NCI-H1694 (cell line): ENCODE results near the gene RBM19.

Experiments
- DNase-seq: peaks from one replicate; lab custom pipeline; 2025; lab: John Stamatoyannopoulos, UW

RBM19 gene

DNA sequence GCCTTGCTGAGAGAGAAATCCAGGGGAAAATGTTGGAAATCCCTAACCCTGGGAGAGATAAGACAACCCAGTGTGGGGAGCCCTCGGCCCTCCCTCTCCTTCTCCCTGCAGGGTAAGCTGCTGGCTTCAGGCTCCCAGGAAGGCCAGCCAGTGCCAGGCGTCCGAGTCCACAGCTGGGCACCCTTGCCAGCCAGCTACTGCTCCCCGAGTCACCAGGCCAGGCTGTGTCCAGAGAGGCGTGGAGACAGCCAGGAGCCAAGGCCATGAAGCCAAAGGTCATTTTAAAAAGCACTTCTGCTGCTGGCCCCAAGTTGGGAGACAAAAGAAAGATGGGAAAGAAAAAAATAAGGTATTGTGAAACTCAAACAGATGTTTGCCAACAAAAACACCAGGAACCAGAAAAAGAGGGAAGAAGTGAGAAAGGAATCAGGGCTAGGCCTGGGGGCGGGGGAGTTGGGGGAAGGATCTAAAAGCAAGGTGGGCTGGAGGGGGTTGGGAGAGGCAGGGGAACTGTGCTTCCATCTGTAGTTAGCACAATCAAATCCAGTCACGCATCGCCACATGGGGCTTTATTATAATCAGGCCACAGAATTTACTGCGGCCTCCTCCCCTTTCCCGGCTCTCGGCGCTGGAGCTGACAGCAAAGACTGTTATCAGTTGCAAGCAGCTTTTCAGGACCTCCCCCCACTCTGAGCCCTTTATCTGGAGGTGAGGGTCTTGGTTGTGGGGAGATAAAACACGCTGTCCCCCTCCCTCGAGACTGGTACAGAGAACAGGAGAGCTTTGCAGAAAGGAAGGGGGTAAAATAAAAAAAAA lies 33.5 kb downstream of the RBM19 start:
- DNase-seq: no peak

DNA sequence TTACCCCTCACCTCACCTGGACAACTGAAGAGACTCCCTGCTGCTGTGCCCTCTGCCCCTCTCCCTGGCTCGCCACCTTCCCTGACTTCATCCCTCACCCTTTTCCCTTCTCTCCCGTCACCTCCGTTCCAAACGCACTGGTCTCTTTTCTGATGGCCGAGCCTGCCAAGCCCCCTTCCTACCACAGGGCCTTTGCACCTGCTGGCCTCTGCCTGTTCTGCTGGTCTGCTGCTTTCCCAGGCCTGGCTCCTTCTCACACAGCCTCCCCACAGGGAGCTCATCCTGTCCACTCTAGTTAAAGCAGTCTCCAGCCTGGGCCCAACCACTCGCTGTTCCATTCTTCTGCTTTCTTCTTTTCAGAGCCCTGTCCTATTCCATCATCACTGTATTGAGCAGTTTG lies 34.6 kb downstream of the RBM19 start:
- no peak for DNase-seq

DNA sequence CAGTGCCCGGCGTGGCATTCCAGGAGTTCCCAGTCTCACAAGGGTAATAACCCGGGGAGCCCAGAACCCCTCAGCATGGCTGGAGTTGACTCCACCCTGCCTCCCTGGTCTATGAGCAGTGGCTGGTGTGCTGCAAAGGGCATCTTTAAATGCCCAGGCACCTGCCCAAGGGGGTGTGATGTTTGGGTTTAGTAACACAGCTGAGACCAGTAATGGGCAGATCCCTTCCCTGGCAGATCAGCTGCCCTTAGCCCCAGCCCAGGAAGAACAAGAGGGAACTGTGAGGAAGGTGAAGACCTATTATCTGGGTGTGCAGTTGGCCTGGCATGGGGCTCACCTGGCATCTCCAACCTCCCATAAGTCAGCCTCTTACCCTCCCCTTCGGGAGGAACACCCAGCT lies 35.9 kb downstream of the RBM19 start:
- DNase-seq: no peak

- no peak for DNase-seq
These were observed 36.7 kb downstream of the RBM19 start for GRCh38 chr12:113929312-113929989.

DNA sequence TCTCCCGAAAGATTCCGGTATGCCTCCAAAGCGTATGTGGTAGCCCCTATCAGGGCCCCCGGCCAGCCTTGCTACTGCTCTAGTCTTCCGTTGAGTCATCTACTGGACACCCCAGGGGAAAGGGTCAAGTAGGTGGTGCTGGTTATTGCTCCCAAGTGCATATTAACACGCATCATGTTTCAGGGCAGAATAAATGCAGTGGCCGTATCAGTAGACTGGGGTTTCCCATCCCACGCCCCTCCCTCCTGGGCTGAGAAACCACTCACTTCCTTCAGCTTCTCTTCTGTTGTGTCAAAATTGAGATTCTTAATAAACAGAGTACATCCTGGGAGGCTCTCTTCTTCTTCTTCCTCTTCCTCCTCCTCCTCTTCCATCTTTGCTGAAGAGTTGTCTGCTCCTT lies 39.3 kb downstream of the RBM19 start:
- DNase-seq: no peak

- no peak for DNase-seq
These were observed 41.8 kb downstream of the RBM19 start for GRCh38 chr12:113924341-113924740.

GRCh38 chr12:113923251-113923650 lies 42.9 kb downstream of the RBM19 start:
- DNase-seq: no peak

- no peak for DNase-seq
These were observed 44.7 kb downstream of the RBM19 start for GRCh38 chr12:113921430-113921829.

GRCh38 chr12:113919791-113920190 lies 46.3 kb downstream of the RBM19 start:
- no peak for DNase-seq

GRCh38 chr12:113918306-113918705 lies 47.8 kb downstream of the RBM19 start:
- DNase-seq: no peak

GRCh38 chr12:113917393-113917792 lies 48.7 kb downstream of the RBM19 start:
- no peak for DNase-seq

DNA sequence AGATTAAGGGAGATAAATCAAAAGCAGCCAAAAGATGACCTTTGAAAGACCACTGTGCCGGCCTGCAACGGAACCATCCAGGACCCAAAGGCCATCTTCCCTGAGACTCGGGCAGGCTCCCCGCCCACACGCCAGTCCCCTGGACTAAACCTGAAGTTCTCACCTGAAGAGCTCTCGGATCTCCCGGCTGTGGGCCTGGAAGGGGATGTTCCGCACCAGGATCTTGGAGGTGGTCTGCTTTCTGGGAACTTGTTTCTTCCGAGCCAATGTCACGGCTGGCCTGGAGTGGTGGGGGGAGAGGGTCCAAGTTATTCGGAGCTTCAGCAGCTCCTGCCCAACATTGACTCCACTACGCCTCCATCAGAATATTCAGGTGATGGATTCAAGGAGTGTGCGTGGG lies 51.3 kb downstream of the RBM19 start:
- DNase-seq: no peak

- no peak for DNase-seq
These were observed 51.9 kb downstream of the RBM19 start for GRCh38 chr12:113914176-113914575.

DNA sequence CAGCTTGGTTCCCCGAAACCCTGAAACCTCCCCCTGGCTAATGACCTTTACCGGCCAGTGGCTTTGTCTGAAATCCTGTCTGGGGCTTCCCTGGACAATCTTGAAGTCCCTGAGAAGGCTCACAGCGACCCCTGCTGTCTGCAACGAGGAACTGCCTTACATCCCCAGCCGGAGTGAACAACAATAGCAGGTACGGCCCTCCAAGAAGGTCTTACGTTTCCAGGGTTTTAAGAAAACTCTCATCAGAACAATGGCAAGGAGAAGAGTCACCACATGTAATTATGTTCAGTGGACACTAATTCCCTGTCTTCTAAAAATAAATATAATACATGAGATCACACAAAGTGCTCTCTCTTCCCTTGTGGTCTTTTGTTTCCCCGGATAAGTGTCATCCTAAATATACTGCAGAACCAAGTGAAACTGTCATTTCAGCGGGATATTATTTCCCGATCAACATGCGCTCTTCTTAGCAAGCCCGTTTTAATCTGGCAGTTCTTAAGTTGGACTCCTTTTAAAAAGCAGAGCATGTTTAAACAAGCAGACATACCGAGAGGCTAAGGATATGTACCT lies 53.3 kb downstream of the RBM19 start:
- peak; percentile 25 for DNase-seq

GRCh38 chr12:113911971-113912759 lies 54.0 kb downstream of the RBM19 start:
- DNase-seq: no peak

DNA sequence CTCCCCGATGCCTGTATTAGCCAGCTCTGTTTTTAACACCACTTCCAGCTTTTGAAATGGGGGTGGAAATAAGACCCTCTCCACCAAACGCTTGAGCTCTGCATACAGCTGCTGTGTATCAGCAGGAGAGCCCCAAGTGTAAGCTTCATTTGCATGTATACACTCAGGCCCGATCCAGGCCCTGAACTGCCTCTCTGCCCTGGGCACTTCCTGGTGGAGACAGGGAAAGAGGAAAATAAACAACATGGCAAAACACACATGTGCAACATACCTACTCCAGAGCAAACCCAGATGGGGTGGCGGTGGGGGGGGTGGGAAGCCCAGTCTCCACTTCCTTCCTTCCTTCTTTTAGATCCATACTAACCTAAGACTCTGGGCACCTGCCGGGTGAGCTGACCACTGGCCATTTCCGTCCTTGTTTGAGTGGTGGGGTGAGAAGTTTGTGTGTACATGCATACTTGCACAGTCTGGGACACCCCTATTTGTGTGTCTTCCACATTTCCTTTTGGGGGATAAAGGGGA lies 55.3 kb downstream of the RBM19 start:
- no peak for DNase-seq

- DNase-seq: no peak
These were observed 56.2 kb downstream of the RBM19 start for GRCh38 chr12:113909776-113910420.

GRCh38 chr12:113908584-113909100 lies 57.5 kb downstream of the RBM19 start:
- no peak for DNase-seq

- no peak for DNase-seq
These were observed 58.5 kb downstream of the RBM19 start for GRCh38 chr12:113907446-113908180.

DNA sequence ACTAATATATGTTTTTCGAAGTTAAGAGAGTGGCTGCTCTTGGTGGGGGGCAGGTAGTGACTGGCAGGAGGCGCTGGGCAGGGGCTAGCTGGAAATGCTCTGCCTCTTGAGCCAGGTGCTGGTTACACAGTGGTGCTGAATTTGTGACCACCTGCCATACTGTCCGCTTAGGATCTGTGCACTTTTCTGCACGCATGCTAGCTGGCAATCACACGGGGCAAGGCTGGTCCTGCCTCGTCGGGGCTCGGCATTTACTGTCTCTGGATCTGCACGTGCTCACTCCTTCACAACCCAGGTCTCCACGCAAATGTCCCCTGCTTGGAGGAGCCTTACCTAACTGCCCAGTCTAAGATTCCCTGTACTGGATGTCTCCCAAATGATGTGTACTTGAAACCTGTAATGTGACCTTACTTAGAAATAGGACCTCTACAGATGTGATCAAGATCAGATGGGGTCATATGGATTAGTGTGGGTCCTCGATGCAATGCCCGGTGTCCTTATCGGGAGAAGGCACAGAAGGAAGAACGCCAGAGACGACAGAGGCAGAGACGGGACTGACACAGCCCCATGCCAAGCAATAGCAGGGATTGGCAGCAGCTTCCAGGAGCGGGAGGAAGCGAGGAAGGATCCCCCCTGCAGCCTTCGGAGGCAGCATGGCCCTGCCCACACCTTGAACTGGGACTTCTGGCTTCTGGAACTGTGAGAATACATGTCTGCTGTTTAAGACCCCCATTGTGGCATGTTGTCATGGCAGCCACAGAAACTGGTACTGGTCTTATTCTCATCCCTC lies 59.5 kb downstream of the RBM19 start:
- DNase-seq: no peak
